Ovary (tissue), 9 donors: ENCODE measurements around the gene COL11A1. TPM values are rescaled to one million over a fixed set of nuclear protein-coding genes. Genes with fewer than 3 reads are reported as not detected.
"Not testable (repeated sequence)": the region's sequence is repeated elsewhere in the genome, so short reads cannot be mapped to it uniquely, and the experiment has no call there.

Experiments
- DNase-seq, 5 donors: peaks; one replicate each; pipeline ENCODE4 v3.0.0-alpha.2; 2019 to 2020
- H3K27ac ChIP-seq, 2 donors: fragments of 200-600 bp; one replicate each; pipeline versions ENCODE4 v1.5.1 to v1.8.0; 2019 to 2022
- H3K27me3 ChIP-seq: fragments of 200-600 bp; one replicate; pipeline ENCODE4 v1.8.0; 2022
- H3K36me3 ChIP-seq: fragments of 200-600 bp; sonication (generic); one replicate; pipeline ENCODE4 v1.5.1; 2019
- H3K4me1 ChIP-seq: one replicate; pipeline ENCODE4 v1.8.1; 2013; ENCODE audit warnings: mild to moderate bottlenecking, moderate library complexity; ENCODE audit not compliant: insufficient read depth
- H3K4me3 ChIP-seq: fragments of 200-600 bp; sonication (generic); one replicate; pipeline ENCODE4 v1.5.1; 2017
- H3K9me3 ChIP-seq, 2 donors: fragments of 200-600 bp in 1 of 2; sonication (generic) in 1 of 2; one replicate each; pipeline versions ENCODE4 v1.5.1 to v1.8.1; 2013 to 2019; ENCODE audit warnings: mild to moderate bottlenecking in 1 of 2, moderate library complexity in 1 of 2
- EP300 ChIP-seq: sonication (generic); formaldehyde crosslinking; IDR thresholded peaks from one replicate; pipeline ENCODE4 v1.6.1; 2017; ENCODE audit warnings: antibody characterized with exemption
- POLR2A ChIP-seq: fragments of 450-650 bp; IDR thresholded peaks from one replicate; pipeline ENCODE4 v1.6.1; 2017; ENCODE audit warnings: antibody characterized with exemption, mild to moderate bottlenecking, moderate library complexity
- WGBS, 3 donors: extraction: QIAGEN DNeasy Blood & Tissue Kit in 1 of 3; methylation state at CpG; one replicate each; pipeline versions ENCODE4 v1.1.5 to v1.1.7; 2013 to 2017; 5-methylcytosine and 5-hydroxymethylcytosine counted together
- intact Hi-C, 4 donors: fragments of 100-400 bp; cut with DNase I; formaldehyde crosslinking; loops; one replicate each; pipeline versions ENCODE4 v1.11.0 to v1.15.1; 2022 to 2023
- polyA plus RNA-seq, 2 donors: library from polyadenylated mRNA; stranded (reverse); fragments of 200-250 nt in 1 of 2; fragments of 350-450 nt in 1 of 2; fragmentation: Illumina TruSeq in 1 of 2; extraction: RNeasy Lipid Tissue Mini Kit (QIAGEN cat#74804) in 1 of 2; gene quantifications; one replicate each; pipeline ENCODE4 v1.2.3, GENCODE V29; 2013 to 2014
- total RNA-seq, 7 donors: library from RNA; depleted of rRNA in 2 of 7; stranded (reverse); fragments of >200 nt in 2 of 7; fragmentation: NEBNext Ultra II Directional in 3 of 7; extraction: Animal tissue kit (Norgen Biotek cat#: 25700) in 3 of 7; gene quantifications; one replicate each; pipeline versions ENCODE4 v1.1.0 to v1.2.4, GENCODE V29; 2016 to 2023
- TF ChIP-seq, protein P1 (sequence below), 3 donors: fragments of 450-650 bp in 2 of 3; fragments of 200-600 bp in 1 of 3; IDR thresholded peaks; one replicate each; pipeline versions ENCODE4 v1.5.1 to v1.8.0; 2016 to 2022; ENCODE audit warnings: antibody characterized with exemption in 3 of 3, mild to moderate bottlenecking in 1 of 3
- donor health status: DM: no; HTN: no; CAD: no; lungs with moderate emphysema.
- donor health status: DM: no; HTN: no; CAD: no.
- donor health status: Bipolar disorder and iron deficiency.
- donor health status: DM: yes; HTN: yes; CAD: no.
- donor health status: DM: no; HTN: no; CAD: no.
- donor health status: DM: yes; HTN: yes; CAD: no.

The COL11A1 gene
- total and polyA plus RNA-seq, 9 donors: 0.28 to 18.0 (median 1.4) TPM

DNA sequence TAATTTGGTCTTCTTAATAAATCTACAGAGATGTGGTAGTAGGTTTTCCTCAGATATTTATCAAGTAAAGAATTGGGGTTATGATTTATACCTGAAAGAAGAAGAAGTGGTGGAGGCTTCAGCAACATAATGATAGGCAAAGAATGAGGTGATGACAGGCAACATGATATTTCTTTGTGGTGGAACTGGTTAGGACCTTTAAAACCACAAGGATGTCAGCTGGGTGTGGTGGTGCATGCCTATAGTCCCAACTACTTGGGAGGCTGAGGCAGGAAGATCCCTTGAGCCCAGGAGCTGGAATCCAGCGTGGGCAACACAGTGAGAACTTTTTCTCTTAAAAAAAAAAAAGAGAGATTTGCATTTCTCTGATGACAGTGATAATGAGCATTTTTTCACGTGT lies 34.1 kb upstream of the COL11A1 start:
- no peak for DNase-seq
- TF ChIP-seq POLR2A (no peak), EP300 (no peak)
- TF ChIP-seq, protein P1, sequence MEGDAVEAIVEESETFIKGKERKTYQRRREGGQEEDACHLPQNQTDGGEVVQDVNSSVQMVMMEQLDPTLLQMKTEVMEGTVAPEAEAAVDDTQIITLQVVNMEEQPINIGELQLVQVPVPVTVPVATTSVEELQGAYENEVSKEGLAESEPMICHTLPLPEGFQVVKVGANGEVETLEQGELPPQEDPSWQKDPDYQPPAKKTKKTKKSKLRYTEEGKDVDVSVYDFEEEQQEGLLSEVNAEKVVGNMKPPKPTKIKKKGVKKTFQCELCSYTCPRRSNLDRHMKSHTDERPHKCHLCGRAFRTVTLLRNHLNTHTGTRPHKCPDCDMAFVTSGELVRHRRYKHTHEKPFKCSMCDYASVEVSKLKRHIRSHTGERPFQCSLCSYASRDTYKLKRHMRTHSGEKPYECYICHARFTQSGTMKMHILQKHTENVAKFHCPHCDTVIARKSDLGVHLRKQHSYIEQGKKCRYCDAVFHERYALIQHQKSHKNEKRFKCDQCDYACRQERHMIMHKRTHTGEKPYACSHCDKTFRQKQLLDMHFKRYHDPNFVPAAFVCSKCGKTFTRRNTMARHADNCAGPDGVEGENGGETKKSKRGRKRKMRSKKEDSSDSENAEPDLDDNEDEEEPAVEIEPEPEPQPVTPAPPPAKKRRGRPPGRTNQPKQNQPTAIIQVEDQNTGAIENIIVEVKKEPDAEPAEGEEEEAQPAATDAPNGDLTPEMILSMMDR (IDR thresholded peaks at IDR 0.05): no peak

GRCh38 chr1:103129796-103130195 lies 21.5 kb upstream of the COL11A1 start:
- no peak overlapping the region for H3K27ac ChIP-seq
- no peak for TF ChIP-seq POLR2A
- TF ChIP-seq, protein P1 (IDR thresholded peaks at IDR 0.05): no peak
- TF ChIP-seq EP300: no peak
- no peaks in the 10 kb centered on the region for H3K9me3 ChIP-seq
- H3K4me3 ChIP-seq: no peak overlapping the region
- H3K27me3 ChIP-seq: no peaks in the 10 kb centered on the region
- intact Hi-C loops: no loop called here
- H3K4me1 ChIP-seq: no peaks in the 10 kb centered on the region
- WGBS, 3 donors: 83 to 91% (median 91%) methylated on average over 1 of the region's 1 CpG
- no peak for DNase-seq
- no peaks in the 10 kb centered on the region for H3K36me3 ChIP-seq

More for the DNA sequence above, 34.1 kb upstream of the COL11A1 start:
- Histone ChIP-seq H3K27ac (no peak overlapping the region), H3K4me3 (no peak overlapping the region), H3K9me3 (no peaks in the 10 kb centered on the region), H3K36me3 (no peaks in the 10 kb centered on the region), H3K27me3 (no peaks in the 10 kb centered on the region), H3K4me1 (no peaks in the 10 kb centered on the region)
- WGBS, 3 donors: 62 to 72% (median 68%) methylated on average over 2 of the region's 2 CpGs
- intact Hi-C loops: no loop called here

GRCh38 chr1:103129255-103129654 lies 20.9 kb upstream of the COL11A1 start:
- 41 to 96% (median 47%) methylated on average over 1 of the region's 1 CpG for WGBS, 3 donors
- DNase-seq: no peak
- Histone ChIP-seq H3K9me3 (no peaks in the 10 kb centered on the region), H3K27me3 (no peaks in the 10 kb centered on the region), H3K27ac (no peak overlapping the region), H3K4me3 (no peak overlapping the region), H3K4me1 (no peaks in the 10 kb centered on the region), H3K36me3 (no peaks in the 10 kb centered on the region)
- TF ChIP-seq POLR2A (no peak), EP300 (no peak)
- TF ChIP-seq, protein P1 (IDR thresholded peaks at IDR 0.05): no peak
- intact Hi-C loops: no loop called here

- DNase-seq, H3K4me1 ChIP-seq, H3K27ac ChIP-seq, intact Hi-C loops, H3K4me3 ChIP-seq, H3K36me3 ChIP-seq, H3K9me3 ChIP-seq, H3K27me3 ChIP-seq: not testable (repeated sequence)
- WGBS, 3 donors: 81 to 86% (median 82%) methylated on average over 2 of the region's 2 CpGs
Observed at GRCh38 chr1:103128256-103128655, 19.9 kb upstream of the COL11A1 start.

GRCh38 chr1:103125219-103125618 lies 16.9 kb upstream of the COL11A1 start:
- no peak for DNase-seq

More at GRCh38 chr1:103125219-103125618, 16.9 kb upstream of the COL11A1 start:
- H3K4me1 ChIP-seq: no peaks in the 10 kb centered on the region
- WGBS, 3 donors: 84 to 89% (median 86%) methylated on average over 2 of the region's 2 CpGs
- no peak overlapping the region for H3K27ac ChIP-seq
- TF ChIP-seq, protein P1 (IDR thresholded peaks at IDR 0.05): no peak
- TF ChIP-seq POLR2A (no peak), EP300 (no peak)
- intact Hi-C loops: no loop called here
- no peak overlapping the region for H3K4me3 ChIP-seq
- H3K9me3 ChIP-seq: no peaks in the 10 kb centered on the region
- no peaks in the 10 kb centered on the region for H3K36me3 ChIP-seq
- no peaks in the 10 kb centered on the region for H3K27me3 ChIP-seq
